HG03558 (cell line): ENCODE measurements around the gene PFN4.
"Not testable (repeated sequence)": the region's sequence is repeated elsewhere in the genome, so short reads cannot be mapped to it uniquely, and the experiment has no call there.

Source experiments
- ATAC-seq: cut with Tn5 transposase; IDR thresholded peaks from one replicate; pipeline ENCODE4 v1.9.1; 2021; ENCODE audit warnings: moderate number of reproducible peaks; ENCODE audit not compliant: unreplicated experiment; ENCODE audit errors: extremely low read depth

The PFN4 gene

GRCh38 chr2:24123195-24123921 is at the start of gene PFN4, which contains the start of gene FAM228B:
PFN4 (minus strand) TSS chr2:24123334; CDS start chr2:24122535, 799 bp downstream.
FAM228B (plus strand) TSS chr2:24123469; CDS start chr2:24124362, 893 bp downstream.
- peak; percentile 67 for ATAC-seq

- ATAC-seq, result no peak
Measured at GRCh38 chr2:24169023-24169422, 45.9 kb upstream of the PFN4 start.

GRCh38 chr2:24164416-24164973 is 41.4 kb upstream of the PFN4 start:
- ATAC-seq, result no peak

GRCh38 chr2:24163601-24164000 is 40.5 kb upstream of the PFN4 start:
- no peak for ATAC-seq

- no peak for ATAC-seq
Measured at GRCh38 chr2:24163186-24163585, 40.1 kb upstream of the PFN4 start.

GRCh38 chr2:24162494-24162893 is 39.4 kb upstream of the PFN4 start:
- no peak for ATAC-seq

GRCh38 chr2:24160761-24161160 is 37.6 kb upstream of the PFN4 start:
- ATAC-seq, result no peak

GRCh38 chr2:24159708-24160107 is 36.6 kb upstream of the PFN4 start:
- ATAC-seq, result no peak

GRCh38 chr2:24158131-24158530 is 35.0 kb upstream of the PFN4 start:
- ATAC-seq, result no peak

GRCh38 chr2:24153478-24153877 is 30.3 kb upstream of the PFN4 start:
- no peak for ATAC-seq

GRCh38 chr2:24152413-24153197 is 29.5 kb upstream of the PFN4 start:
- ATAC-seq, result no peak

- ATAC-seq, result no peak
Measured at GRCh38 chr2:24147364-24147763, 24.2 kb upstream of the PFN4 start.

GRCh38 chr2:24140305-24140704 is 17.2 kb upstream of the PFN4 start:
- not testable (repeated sequence) for ATAC-seq

- no peak for ATAC-seq
Measured at GRCh38 chr2:24132543-24132942, 9.4 kb upstream of the PFN4 start.

- ATAC-seq, result no peak
Measured at GRCh38 chr2:24125956-24126355, 2.8 kb upstream of the PFN4 start.

- peak; percentile 9 for ATAC-seq
Measured at GRCh38 chr2:24123922-24124580, 917 bp upstream of the PFN4 start.

GRCh38 chr2:24122366-24123194 is 554 bp downstream of the PFN4 start:
- no peak for ATAC-seq

- ATAC-seq, result no peak
Measured at GRCh38 chr2:24121469-24121868, 1.7 kb downstream of the PFN4 start.

- no peak for ATAC-seq
Measured at GRCh38 chr2:24121066-24121465, 2.1 kb downstream of the PFN4 start.

- ATAC-seq, result no peak
Measured at GRCh38 chr2:24117902-24118301, 5.2 kb downstream of the PFN4 start.
